ENCODE data around the gene SH3BGRL3.
"Not testable (repeated sequence)": the region's sequence is repeated elsewhere in the genome, so short reads cannot be mapped to it uniquely, and the experiment has no call there.

Gene SH3BGRL3

DNA sequence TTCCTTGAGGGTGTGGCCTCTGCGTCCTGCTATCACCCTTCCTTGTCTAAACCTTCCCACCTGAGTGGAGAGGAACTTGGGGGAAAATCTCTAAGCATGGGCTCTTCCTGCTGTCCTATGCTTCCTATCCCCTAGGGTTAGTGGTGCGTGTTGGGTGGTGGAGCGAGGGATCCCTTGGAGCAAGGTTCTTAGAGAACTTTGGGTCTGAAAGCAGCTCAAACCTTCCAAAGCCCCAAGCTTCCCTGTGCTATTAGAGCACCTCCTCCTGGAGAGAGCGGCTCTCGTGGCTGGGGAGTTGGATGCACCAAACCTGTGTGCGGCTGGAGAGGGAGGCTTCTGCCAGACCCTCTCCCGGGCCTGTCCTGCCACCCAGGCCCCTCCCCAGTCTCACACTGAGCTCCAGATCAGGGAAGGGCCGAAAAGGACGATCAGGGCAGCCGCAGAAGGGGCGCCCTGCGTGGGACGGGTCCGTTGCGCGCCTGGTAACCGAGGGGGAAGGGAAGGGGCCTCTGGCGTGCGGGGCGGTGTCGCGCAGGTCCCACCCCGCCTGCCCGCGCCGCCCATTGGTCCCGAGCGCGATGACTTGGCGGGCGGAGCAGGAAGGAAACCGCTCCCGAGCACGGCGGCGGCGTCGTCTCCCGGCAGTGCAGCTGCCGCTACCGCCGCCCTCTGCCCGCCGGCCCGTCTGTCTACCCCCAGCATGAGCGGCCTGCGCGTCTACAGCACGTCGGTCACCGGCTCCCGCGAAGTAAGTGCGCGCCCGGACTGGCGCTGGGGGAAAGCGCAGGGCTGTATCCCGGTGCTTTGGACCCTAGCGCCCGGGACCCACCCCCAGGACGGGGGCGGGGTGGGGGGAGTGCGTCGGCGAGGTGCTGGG, at the start of gene SH3BGRL3:
Gene SH3BGRL3, plus strand, starts transcription at position 631 of the 877 bp plus-strand sequence. Its CDS starts 70 bp downstream, at position 701.
- peak; percentile 72 for DNase-seq (ENCODE audit: low read depth)

DNA sequence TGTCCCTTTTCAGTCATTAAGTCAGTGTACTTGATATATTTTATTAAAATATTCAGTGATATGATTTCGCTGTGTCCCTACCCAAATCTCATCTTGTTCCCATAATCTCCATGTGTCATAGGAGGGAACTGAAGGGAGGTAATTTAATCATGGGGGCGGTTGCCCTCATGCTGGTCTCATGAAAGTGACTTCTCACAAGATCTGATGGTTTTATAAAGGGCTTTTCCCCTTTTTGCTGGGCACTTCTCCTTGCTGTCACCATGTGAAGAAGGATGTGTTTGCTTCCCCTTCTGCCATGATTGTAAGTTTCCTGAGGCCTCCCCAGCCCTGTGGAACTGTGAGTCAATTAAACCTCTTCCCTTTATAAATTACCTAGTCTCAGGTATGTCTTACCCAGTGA, 49.2 kb upstream of the SH3BGRL3 start:
- DNase-seq (ENCODE audit: low read depth), result not testable (repeated sequence)

DNA sequence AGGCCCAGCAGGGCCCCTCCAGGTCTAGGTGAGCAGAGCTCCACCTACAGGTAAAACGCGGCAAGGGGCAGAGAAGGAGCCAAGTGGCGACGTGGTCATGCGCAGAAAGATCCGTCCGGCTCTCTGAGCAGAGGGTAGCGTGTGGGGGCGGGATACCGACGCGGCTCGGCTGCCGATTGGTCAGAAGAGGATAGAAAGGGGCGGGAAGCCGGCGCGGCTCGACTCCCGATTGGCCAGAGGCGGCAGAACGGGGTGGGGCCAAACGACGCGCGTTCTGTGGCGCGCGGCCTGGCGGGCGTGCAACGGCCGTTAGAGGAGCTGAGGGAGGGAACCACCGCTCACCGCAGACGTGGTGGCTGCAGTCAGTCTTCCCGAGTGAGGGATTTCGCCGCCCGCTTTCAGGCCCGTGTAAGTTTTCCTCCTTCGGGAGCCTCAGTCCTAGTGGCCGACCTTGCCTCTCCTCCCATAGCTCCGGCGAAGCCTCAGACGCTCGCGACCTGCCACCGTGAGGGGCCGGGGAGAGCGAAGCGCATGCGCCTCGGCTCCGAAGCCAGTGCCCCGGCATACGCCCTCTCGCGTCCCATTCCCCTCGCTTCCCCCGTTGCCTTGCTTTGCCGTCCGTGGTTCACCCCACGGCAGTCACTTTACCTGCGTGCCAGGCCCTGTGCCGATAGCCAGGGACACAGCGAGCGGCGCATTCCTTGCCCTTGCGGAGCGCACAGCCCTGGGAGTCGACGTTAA, 45.8 kb upstream of the SH3BGRL3 start, which contains the start of gene CEP85:
Gene CEP85, plus strand, starts transcription at position 298 of the 741 bp plus-strand sequence. CDS start 5,584 bp downstream, outside the sequence.
- DNase-seq (ENCODE audit: low read depth), result peak; percentile 99

DNA sequence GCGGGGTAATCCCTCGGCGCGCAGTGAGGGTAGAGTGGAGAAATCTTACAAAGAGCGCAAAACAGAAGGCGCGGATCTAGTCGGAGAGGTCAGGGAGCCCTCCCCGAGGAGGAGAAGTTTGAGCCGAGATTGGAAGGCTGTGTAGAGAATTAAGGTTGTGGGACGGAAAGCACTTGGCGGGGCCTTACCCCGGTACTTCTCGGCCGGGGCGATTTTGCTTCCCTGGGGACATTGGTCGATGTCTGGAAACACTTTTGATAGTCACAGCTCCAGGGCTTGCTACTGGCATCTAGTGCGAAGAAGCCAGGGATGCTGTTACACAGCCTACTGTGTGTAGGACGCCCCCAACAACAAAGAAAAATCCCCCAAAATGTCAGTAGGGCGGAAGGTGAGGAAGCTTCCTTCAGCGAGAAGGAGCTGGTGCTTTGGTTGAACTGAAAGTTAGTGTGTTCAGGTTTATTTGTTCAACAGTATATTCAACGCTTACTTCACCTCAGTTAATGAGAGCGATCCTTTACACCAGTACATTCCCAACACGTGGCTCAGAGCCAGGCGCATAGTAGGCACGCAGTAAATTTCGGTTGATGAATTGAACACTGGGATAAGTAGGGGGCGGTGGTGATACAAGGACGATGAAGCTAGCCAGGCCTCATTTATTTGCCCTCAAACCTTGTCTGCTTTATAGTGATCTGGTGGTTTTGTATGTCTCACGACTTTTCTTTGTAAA, 45.1 kb upstream of the SH3BGRL3 start:
- DNase-seq (ENCODE audit: low read depth), result no peak

DNA sequence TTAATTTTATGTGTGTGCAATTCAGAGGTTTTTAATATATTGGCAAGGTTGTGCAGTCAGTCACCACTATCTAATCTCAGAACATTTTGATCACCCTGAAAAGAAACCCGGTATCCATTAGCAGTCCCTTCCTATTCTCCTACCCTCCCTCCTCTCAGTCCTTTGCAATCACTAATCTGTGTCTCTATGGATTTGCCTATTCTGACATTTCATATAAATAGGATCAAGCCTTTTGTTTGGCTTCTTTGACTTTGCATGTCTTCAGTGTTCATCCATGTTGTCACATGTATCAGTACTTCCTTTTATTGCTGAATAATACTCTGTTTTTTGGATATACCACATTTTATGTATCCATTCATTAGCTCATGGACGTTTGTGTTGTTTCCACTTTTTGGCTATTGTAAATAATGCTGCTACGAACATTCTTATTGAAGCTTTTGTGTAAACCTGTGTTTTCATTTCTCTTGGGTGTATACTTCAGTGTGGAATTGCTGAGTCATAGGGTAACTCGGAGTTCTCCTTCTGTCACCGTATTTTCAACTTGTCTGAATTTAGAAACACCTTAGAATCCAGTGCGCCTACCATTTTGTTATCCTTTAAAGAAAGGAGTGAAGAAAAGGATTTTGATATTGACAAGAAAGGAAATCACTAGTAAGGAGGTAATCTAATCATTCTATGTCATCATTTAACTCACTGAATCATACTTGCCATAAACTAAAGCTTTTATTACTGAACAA, 42.5 kb upstream of the SH3BGRL3 start:
- DNase-seq (ENCODE audit: low read depth), result no peak

DNA sequence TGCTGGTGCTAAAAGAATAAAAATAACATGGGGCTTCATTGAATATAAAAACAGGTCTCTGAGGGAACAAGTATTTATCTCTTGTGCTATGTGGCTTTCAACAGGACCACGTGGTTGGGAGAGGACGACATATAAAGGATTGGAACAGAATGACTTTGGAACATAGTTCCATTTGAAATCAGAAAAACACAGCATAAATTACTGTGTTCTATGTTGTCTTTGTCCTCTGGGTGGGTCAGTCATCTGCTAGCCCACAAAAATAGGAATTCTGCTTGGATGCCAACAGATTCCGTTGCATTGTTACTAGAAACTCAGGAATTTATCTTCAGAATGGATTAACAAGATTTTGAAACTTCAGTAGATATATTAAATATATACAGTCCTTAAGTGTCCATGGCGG, 40.0 kb upstream of the SH3BGRL3 start:
- DNase-seq (ENCODE audit: low read depth), result no peak

DNA sequence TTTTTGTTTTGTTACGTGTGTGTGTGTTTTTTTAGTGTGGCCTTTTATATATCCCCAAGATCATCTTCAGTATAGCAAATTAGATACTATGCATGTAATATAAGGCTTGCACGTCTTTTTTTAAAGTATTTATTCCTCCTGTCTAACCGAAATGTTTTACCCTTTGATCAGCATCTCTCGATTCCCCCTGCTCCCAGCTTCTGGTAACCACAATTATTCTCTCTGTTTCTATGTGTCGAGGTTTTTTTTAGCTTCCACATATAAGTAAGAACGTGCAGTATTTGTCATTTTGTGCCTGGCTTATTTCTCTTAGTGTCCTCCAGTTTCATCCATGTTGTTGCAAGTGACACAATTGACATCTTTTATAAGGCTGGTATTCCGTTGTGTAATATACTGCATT, 27.2 kb upstream of the SH3BGRL3 start:
- DNase-seq (ENCODE audit: low read depth), result no peak

DNA sequence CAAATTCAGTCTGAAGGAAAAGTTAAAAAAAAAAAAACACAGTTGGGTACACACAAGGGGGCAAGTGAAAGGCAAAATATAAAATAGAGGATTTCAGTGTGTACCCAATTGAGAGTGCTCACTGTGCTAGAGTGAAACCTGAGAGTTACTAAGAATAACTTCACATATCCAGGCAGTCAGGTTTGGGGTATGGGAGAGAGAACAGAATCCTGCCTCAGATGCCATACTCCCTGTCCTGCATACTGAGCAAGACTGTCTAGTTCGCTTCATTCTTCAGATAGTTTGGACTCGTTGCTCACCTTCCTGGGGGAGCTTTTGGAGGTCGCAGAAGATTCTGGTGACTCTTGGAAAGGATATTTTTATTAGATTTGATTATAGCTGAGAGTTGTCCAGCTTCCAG, 25.5 kb upstream of the SH3BGRL3 start:
- no peak for DNase-seq (ENCODE audit: low read depth)

DNA sequence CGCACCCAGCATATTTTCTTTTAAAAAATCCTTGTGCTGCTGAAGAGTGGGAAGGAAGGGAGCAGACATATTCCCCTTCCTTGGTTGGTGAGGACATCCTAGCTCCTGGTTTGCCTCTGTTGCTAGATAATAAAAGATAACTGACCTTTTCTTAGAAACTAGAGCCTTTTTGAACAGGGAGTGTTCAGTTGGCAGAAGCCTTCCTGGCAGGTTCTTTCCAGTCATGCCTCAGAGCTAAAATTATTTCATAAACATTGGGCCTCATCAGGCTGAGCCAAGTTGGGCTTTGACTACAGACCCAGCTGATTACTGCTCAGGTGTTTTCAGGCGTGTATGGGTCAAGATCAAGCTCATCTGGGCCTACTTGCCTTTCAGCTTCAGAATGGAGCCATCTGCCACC, 22.7 kb upstream of the SH3BGRL3 start:
- DNase-seq (ENCODE audit: low read depth), result no peak

DNA sequence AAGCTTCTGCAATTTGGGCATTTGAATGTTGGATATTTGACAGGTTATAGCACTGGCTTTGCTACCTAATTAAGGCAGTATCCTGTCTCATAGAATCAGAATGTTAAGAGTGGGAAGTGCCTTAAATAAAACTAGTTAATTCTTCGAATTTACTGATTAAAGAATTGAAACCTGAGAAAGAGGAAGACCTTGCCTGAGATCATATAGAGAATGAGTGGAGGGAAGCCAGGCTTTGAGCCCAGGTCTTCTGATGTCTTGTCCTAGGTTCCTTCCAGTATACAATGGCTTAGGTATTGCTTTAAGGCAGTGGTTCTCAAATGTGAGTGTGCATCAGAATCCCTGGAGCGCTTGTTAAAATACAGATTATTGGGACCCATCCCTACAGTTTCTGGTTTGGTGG, 20.9 kb upstream of the SH3BGRL3 start:
- no peak for DNase-seq (ENCODE audit: low read depth)

DNA sequence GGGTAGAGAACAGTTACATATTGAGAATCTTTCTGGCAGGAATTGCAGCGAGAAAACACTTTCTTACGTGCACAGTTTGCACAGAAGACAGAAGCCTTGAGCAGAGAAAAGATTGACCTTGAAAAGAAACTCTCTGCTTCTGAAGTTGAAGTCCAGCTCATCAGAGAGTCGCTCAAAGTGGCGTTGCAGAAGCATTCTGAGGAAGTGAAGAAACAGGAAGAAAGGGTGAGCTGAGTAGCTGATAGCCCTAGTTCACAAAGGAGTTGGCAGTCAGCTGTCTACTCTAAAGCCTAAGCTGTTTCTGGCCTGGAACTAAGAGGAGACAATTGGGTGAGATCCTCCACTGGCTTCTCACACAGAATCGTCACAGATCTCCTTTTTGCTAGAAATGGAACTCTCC, 20.3 kb upstream of the SH3BGRL3 start:
- DNase-seq (ENCODE audit: low read depth), result no peak

DNA sequence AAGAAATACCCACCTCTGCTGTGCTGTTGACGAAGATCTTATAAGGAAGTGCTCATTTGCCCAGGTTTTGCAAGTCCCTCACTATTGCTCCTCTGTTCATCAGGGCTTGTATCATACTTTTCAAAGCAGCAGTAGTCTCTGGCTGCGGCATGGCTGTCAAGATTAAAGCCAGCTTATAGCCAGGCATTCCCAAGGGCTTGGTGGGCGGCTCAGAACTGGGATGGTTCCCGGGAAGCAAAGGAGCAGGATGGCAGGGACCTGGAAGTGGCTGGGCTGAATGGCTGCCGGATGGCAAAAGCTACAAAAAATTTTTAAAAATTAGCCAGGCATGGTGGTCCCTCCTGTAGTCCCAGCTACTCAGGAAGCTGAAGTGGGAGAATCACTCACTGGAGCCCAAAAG, 16.7 kb upstream of the SH3BGRL3 start:
- DNase-seq (ENCODE audit: low read depth), result no peak

DNA sequence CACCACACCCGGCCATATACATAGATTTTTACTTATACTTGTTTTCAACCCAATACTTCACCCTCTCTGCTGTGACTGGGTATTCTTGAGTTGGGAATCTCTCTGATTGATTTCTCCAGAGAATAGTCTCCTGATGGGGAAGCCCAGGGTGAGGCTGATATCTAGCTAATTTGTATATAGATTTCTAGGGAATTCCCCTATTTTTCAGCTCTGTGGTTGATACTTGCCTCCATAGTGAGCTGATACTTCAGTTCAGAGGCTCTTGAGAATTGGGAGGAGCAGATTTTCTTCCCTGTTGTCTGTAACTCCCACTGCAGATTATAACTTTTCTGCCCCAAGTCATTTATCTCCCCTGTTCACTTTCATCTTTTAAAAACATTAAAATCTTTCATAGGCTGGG, 14.5 kb upstream of the SH3BGRL3 start:
- no peak for DNase-seq (ENCODE audit: low read depth)

DNA sequence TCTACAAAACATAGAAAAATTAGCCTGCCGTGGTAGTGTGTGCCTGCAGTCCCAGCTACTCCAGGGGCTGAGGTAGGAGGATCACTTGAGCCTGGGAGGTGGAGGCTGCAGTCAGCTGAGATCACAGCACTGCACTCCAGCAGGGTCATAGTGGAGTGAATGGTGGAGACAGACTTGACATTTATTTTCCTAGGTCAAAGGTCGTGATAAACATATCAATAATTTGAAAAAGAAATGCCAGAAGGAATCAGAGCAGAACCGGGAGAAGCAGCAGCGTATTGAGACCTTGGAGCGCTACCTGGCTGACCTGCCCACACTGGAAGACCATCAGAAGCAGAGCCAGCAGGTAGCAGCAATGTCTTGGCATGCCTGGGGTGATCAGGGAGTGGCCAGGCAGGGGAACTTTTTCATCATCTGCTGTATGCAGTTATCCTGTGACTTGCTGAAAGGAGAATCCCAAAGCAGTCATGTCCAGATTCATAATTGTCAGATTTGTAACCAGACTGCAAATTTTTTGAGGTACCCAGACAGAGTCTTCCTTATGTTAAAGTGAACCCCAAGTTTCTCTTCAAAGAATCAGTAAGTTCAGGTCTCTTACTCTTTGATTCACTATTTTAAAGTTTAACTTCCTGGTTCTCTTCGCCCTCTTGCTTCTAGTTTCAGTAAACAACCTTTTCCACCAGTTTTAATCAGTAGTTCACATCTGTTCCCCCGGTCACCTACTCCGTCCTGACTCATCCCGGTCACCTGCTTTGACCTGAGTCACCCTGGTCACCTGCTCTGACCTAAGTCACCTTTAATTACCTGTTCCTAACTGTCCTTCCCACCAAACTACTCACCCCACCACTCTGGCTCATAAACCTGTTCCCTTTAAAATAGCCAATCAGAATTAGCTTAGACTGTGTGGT, 11.3 kb upstream of the SH3BGRL3 start:
- no peak for DNase-seq (ENCODE audit: low read depth)

DNA sequence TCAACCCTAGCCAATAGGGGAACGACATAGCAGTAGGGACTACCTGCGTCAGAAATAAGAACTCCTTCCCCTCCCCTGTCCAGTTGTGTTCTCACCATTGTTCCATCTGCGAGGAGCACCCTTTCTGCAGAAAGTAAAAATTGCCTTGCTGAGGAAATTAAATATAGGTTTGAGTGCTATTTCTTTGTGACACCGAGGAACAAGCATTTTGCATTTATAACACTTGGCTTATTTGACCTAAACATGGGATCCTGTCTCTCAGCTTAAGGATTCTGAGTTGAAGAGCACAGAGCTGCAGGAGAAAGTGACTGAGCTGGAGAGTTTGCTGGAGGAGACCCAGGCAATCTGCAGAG, 10.7 kb upstream of the SH3BGRL3 start:
- no peak for DNase-seq (ENCODE audit: low read depth)

DNA sequence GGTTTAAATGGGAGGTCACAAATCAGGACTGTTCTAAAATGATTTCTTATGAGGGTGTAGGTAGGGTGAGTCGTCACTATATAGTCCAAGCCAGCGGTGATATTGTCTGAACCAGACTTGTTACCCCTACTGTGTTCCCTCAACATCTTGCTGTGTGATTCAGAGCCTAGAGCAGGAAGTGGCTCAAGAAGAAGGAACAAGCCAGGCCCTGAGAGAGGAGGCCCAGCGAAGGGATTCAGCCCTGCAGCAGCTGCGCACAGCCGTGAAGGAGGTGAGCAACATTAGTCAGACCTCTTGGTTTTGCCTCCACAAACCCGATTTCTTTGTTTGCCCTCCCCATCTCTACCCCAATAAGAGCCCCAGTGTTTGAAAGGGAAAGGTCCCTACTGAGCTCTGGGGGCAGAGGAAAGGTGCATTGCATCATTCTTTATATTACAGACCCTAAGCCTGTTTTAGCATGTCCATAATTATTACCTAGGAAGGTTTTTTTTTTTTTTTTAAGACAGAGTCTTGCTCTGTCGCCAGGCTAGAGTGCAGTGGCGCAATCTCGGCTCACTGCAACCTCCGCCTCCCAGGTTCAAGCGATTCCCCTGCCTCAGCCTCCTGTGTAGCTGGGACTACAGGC, 5.0 kb upstream of the SH3BGRL3 start:
- no peak for DNase-seq (ENCODE audit: low read depth)

DNA sequence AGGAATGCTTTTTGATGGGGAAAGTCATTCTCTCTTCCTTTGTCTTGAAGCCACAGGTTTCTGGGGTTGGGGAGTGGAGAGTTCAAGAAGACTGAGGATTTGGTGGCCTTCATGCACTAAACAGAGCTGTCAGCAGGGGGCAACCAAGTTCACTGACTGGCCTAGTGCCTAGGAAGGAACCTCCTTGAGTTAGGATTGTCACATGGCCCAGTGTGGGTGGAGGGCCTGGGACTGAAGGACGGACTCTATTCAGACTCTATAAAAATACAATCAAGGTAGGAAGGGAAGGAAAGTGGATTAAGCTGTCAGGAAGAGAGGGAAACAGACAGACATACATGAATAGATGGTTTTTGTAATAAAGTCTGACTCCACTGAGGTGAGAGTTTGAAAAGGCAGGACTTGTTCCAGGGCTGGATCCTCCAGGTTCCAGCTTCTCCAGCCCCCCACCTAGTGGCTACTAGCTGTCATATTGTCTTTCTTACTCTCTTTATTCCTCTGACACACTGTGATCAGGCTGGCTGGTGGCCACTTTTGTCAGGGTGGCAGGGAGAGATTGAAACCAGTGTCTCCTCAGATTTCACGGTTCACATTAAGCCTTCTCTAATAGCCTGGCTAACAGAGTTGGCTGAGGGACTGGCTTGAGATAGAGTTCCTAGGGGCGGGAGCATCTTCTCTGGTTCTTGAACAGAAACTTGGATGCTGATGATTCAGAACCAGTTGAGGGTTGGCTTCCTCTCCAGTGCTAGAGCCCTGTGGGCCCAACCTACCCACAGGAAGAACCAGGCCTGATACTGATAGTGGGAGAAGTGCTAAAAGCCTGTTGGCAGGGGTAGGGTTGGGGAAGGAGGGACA, 4.1 kb upstream of the SH3BGRL3 start:
- peak; percentile 61 for DNase-seq (ENCODE audit: low read depth)

DNA sequence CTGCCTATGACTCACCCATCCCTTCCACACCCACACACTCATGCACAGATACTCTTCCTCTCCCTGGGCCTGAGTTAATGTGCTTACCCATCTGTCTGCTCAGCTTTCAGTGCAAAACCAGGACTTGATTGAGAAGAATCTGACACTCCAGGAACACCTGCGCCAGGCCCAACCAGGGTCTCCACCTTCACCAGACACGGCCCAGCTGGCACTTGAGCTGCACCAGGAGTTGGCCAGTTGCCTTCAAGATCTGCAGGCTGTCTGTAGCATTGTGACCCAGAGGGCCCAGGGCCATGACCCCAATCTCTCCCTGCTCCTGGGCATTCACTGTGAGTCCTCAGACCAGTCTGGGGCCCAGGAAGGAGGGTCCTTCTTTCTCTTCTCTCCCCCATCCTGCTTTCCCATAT, 3.5 kb upstream of the SH3BGRL3 start:
- no peak for DNase-seq (ENCODE audit: low read depth)

DNA sequence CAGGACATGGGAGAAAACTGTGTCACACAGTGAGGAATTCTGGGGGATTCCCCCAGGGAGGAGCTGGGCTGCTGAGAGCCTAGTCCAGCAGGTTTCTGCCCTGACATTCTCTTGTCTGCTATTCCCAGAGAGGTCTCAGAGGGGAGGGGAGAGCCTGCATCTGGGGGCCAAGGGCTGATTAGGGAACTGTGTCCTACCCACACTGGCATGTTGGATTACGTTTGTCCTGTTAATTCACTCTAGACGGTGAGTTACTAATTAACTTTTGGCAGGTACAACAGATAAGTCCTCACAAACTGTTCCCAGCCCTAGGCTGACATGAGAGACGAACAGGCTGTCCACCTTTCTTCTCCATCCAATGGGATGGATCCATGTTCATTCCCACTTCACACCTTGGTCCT, 2.6 kb upstream of the SH3BGRL3 start:
- no peak for DNase-seq (ENCODE audit: low read depth)
